Pancreas (tissue), 10 donors: ENCODE data around the gene SEC16A. TPM values are rescaled to one million over a fixed set of nuclear protein-coding genes. Genes with fewer than 3 reads are reported as not detected.
A peak's percentile ranks its signal among the peaks of the same experiment; 100 is the strongest.

Source experiments
- ATAC-seq, 4 donors: fragments of 200-7000 bp; cut with Tn5 transposase; one replicate each; pipeline versions ENCODE4 v1.8.0 to v1.9.1; 2020; ENCODE audit warnings: mild to moderate bottlenecking in 4 of 4, moderate library complexity in 4 of 4
- DNase-seq, 6 donors: peaks; one replicate each; pipeline ENCODE4 v3.0.0-alpha.2; 2020
- FAIRE-seq: peaks from 2 replicates; lab custom pipeline; 2012; peaks lifted over from hg19 to GRCh38; lab: Jason Lieb, UNC
- H3K27ac ChIP-seq, 4 donors: fragments of 200-600 bp; sonication (generic); 1 replicate in 3 of 4; 2 replicates in 1 of 4; pipeline versions ENCODE4 v1.5.0 to v1.8.0; 2020
- H3K27me3 ChIP-seq, 4 donors: fragments of 200-600 bp; one replicate each; pipeline ENCODE4 v1.8.0; 2021
- H3K36me3 ChIP-seq, 3 donors: fragments of 200-600 bp; sonication (generic) in 1 of 3; one replicate each; pipeline versions ENCODE4 v1.5.0 to v1.8.0; 2020 to 2021
- H3K4me1 ChIP-seq, 3 donors: fragments of 200-600 bp; one replicate each; pipeline ENCODE4 v1.8.0; 2021
- H3K4me3 ChIP-seq, 4 donors: fragments of 200-600 bp; sonication (generic) in 2 of 4; one replicate each; pipeline versions ENCODE4 v1.5.0 to v1.8.0; 2020 to 2021
- H3K9me3 ChIP-seq, 4 donors: fragments of 200-600 bp; one replicate each; pipeline ENCODE4 v1.8.0; 2021
- CTCF ChIP-seq, 4 donors: fragments of 200-600 bp; sonication (generic) in 3 of 4; IDR thresholded peaks; one replicate each; pipeline versions ENCODE4 v1.5.0 to v1.8.0; 2021; ENCODE audit warnings: antibody characterized with exemption in 4 of 4
- WGBS, 2 donors: extraction: QIAGEN DNeasy Blood & Tissue Kit; methylation state at CpG; one replicate each; pipeline ENCODE4 v1.1.7; 2013; 5-methylcytosine and 5-hydroxymethylcytosine counted together
- intact Hi-C, 3 donors: fragments of 100-400 bp; cut with DNase I; formaldehyde crosslinking; loops; one replicate each; pipeline versions ENCODE4 v1.11.1 to v1.14.2; 2022
- polyA plus RNA-seq, 2 donors: library from polyadenylated mRNA; stranded (reverse); fragments of 200-250 nt; gene quantifications; one replicate each; pipeline ENCODE4 v1.2.3, GENCODE V29; 2013
- total RNA-seq, 6 donors: library from RNA; stranded (reverse); fragmentation: NEBNext Ultra II Directional in 4 of 6; extraction: Animal tissue kit (Norgen Biotek cat#: 25700) in 4 of 6; gene quantifications; one replicate each; pipeline versions ENCODE4 v1.2.1 to v1.2.4, GENCODE V29; 2021 to 2023
- donor health status: healthy with polysubstance abuse.
- donor health status: DM: no; HTN: no; CAD: no; lungs with moderate emphysema.
- donor health status: DM: no; HTN: no; CAD: no.
- donor health status: control.
- donor health status: control.
- donor health status: Bipolar disorder and iron deficiency.
- donor health status: DM: yes; HTN: yes; CAD: no.
- donor health status: DM: no; HTN: no; CAD: no.
- donor health status: DM: no; HTN: no; CAD: no.
- donor health status: DM: yes; HTN: yes; CAD: no.

Gene SEC16A
- total and polyA plus RNA-seq, 8 donors = 32.1 to 66.9 (median 40.8) TPM

- Histone ChIP-seq H3K36me3 (peaks cover 19 to 93% (median 66%) of the 10 kb centered on the region in 3 donors), H3K9me3 (no peaks in the 10 kb centered on the region), H3K4me3 (no peak overlapping the region), H3K27me3 (no peaks in the 10 kb centered on the region), H3K27ac (no peak overlapping the region), H3K4me1 (no peaks in the 10 kb centered on the region)
- no peak for ATAC-seq
- no peak for DNase-seq
- WGBS, 2 donors = 86% methylated on average over 6 of the region's 6 CpGs
- intact Hi-C loops = no loop called here
- TF ChIP-seq CTCF (IDR thresholded peaks at IDR 0.05) = no peak
- FAIRE-seq = no peak
Observed at GRCh38 chr9:136464241-136464640, 18.6 kb downstream of the SEC16A start.

DNA sequence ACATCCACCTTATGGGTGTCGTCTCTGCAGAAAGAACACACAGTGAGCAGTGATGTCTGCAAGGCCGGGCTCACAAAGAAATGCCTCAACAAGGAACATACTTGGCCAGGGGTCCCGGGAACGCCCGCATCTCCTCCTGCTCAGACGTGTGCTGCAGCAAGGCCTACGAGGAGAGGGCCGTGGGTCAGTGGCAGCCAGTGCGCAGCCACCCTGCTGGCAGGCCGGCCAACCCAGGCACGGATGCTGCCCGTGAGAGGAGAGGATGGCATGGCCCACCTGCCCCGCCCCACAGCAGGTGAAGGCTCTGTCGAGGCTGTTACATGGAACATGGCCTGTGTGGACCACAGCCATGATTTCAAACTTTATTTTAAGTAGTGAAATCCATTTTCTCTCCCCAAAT is 19.3 kb downstream of the SEC16A start:
- no peak for DNase-seq
- Histone ChIP-seq H3K27ac (no peak overlapping the region), H3K36me3 (peaks cover 22 to 99% (median 73%) of the 10 kb centered on the region in 3 donors), H3K27me3 (no peaks in the 10 kb centered on the region), H3K9me3 (no peaks in the 10 kb centered on the region), H3K4me1 (no peaks in the 10 kb centered on the region), H3K4me3 (no peak overlapping the region)
- TF ChIP-seq CTCF (IDR thresholded peaks at IDR 0.05) = no peak
- no peak for ATAC-seq
- no peak for FAIRE-seq
- intact Hi-C loops = no loop called here
- WGBS, 2 donors = 91 to 93% methylated on average over 14 of the region's 14 CpGs

DNA sequence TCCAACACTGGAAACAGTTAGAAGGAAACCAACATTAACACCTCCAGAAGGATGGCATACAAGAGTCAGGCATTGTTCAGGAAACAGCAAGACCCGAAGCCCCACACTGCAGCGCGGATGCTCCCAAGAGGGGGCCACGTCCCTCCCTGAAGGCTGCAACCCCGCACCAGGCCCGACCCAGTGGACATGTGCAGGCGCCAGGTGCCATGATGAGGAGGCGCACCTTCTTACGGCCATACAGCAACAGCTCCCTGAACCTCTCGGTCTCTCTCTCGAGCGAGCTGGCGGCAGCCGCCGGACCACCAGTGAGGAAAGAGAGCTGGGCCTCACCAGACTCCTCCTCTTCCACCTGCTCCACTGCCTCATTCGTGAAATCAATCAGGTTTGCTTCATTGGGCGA is 20.2 kb downstream of the SEC16A start:
- H3K4me3 ChIP-seq = no peak overlapping the region
- peak in 1 of 6 donors; percentile 61 for DNase-seq

DNA sequence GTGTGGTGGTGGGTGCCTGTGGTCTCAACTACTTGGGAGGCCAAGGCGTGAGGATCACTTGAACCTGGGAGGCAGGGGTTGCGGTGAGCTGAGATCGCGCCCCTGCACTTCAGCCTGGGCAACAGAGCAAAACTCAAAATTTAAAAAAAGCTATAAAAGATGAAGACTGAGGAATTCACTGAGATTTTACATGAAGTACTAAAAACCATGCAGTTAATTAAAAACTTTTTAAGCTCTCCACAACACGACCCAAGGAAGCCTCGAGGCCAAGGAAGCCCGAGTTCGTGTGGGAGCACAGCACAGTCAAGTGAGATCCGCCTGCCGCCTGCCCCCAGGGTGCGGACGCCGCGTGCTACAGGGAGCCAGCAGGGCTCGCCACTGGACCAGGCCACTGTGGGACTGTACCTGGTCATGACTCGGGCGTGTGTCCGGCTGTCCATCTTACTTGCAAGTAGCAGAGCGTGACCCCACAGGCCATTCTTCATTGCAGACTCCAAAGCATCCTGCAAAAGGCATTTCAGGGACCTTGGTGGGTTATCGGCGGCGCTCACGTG is 22.0 kb downstream of the SEC16A start:
- H3K4me1 ChIP-seq = no peaks in the 10 kb centered on the region
- H3K27me3 ChIP-seq = no peaks in the 10 kb centered on the region
- no peaks in the 10 kb centered on the region for H3K9me3 ChIP-seq
- intact Hi-C loops = no loop called here
- no peak overlapping the region for H3K27ac ChIP-seq
- no peak for TF ChIP-seq CTCF (IDR thresholded peaks at IDR 0.05)
- DNase-seq (no peak), ATAC-seq (no peak), FAIRE-seq (no peak)
- H3K4me3 ChIP-seq = no peak overlapping the region
- peaks cover 12 to 98% (median 60%) of the 10 kb centered on the region in 3 donors for H3K36me3 ChIP-seq
- 96 to 97% methylated on average over 23 of the region's 23 CpGs for WGBS, 2 donors

More for the DNA sequence above, 20.2 kb downstream of the SEC16A start:
- H3K4me1 ChIP-seq = no peaks in the 10 kb centered on the region
- 93 to 94% methylated on average over 17 of the region's 17 CpGs for WGBS, 2 donors
- H3K27ac ChIP-seq = no peak overlapping the region
- intact Hi-C loops = no loop called here
- FAIRE-seq (no peak), ATAC-seq (no peak)
- peaks cover 19 to 98% (median 67%) of the 10 kb centered on the region in 3 donors for H3K36me3 ChIP-seq
- H3K27me3 ChIP-seq = no peaks in the 10 kb centered on the region
- TF ChIP-seq CTCF (IDR thresholded peaks at IDR 0.05) = no peak
- no peaks in the 10 kb centered on the region for H3K9me3 ChIP-seq

- 92 to 94% methylated on average over 28 of the region's 28 CpGs for WGBS, 2 donors
- TF ChIP-seq CTCF (IDR thresholded peaks at IDR 0.05) = no peak
- Histone ChIP-seq H3K4me3 (no peak overlapping the region), H3K27me3 (no peaks in the 10 kb centered on the region), H3K9me3 (no peaks in the 10 kb centered on the region), H3K36me3 (peaks cover 12 to 98% (median 65%) of the 10 kb centered on the region in 3 donors), H3K4me1 (no peaks in the 10 kb centered on the region), H3K27ac (no peak overlapping the region)
- ATAC-seq (no peak), FAIRE-seq (no peak), DNase-seq (no peak)
- intact Hi-C loops = no loop called here
Observed at GRCh38 chr9:136459425-136459824, 23.4 kb downstream of the SEC16A start.
